ENCODE data around the gene ARF6. TPM values are rescaled to one million over a fixed set of nuclear protein-coding genes. Genes with fewer than 3 reads are reported as not detected.

ARF6 gene
- total RNA-seq (100 to 1,000 TPM in 1 of 5 experiments, 10 to 100 TPM in 4; 61.9 to 173 (median 77.6) TPM), polyA plus RNA-seq (100 to 1,000 TPM in 1 of 2 donors, 10 to 100 TPM in 1; 90.6 to 105 TPM), total RNA-seq (162 reads per million, percentile 91 among the genes with 10 or more reads in this experiment)

GRCh38 chr14:49892636-49893308 lies at the start of gene ARF6:
TSS of gene ARF6 (plus strand) at chr14:49893082. CDS start at chr14:49893737, 655 bp downstream.
- peaks cover 7 to 15% (median 10%) of the 10 kb centered on the region in 3 experiments for H3K36me3 ChIP-seq (ENCODE audit: control insufficient read depth in 2 of 3, insufficient read depth in 3 of 3, low read length in 3 of 3)
- POLR2A ChIA-PET, result interaction anchor here (0.6 to 4.5 kb wide), 38 partner anchors 11 to 224 kb away, joined by 3 to 62 read pairs (median 6); partner anchors contain the start of genes NEMF and VCPKMT
- Mint-ChIP-seq H3K4me1 (peaks cover 21 to 42% (median 40%) of the 10 kb centered on the region in 7 donors), H3K4me3 (peak within 1 kb of the TSS; percentile 95 to 100 (median 98)), H3K27me3 (no peaks in the 10 kb centered on the region), H3K27ac (peak within 1 kb of the TSS; percentile 98 to 100 (median 99)), H3K9me3 (peaks cover 0 to 4% (median 0%) of the 10 kb centered on the region in 11 donors), H3K36me3 (peaks cover 15 to 38% (median 34%) of the 10 kb centered on the region in 5 donors)
- ATAC-seq (peak; percentile 93), DNase-seq (peak; percentile 85 to 98 (median 89))
- H3K27me3 ChIP-seq (ENCODE audit: control insufficient read depth in 2 of 2, insufficient read depth in 2 of 2, low read length in 2 of 2), result no peaks in the 10 kb centered on the region
- intact Hi-C loops (cut with micrococcal nuclease), result loop anchor here (1.0 to 2.0 kb wide), 15 partner anchors 13 to 224 kb away; partner anchors contain the start of genes KLHDC2 (in 1 of the 2) and VCPKMT (in 1 of the 2)
- H3K4me1 ChIP-seq (ENCODE audit: control insufficient read depth in 2 of 2, insufficient read depth in 2 of 2, low read length in 2 of 2), result peaks cover 10 to 18% of the 10 kb centered on the region in 2 donors
- peak within 1 kb of the TSS; percentile 68 for H3K4me3 ChIP-seq (ENCODE audit: low read length)
- CTCF ChIA-PET, result interaction anchor here (0.6 to 2.2 kb wide), 10 partner anchors 12 to 333 kb away, joined by 3 to 16 read pairs (median 3); partner anchors contain the start of gene NEMF
- H3K9me3 ChIP-seq (ENCODE audit: control insufficient read depth in 2 of 3, low read length in 3 of 3), result no peaks in the 10 kb centered on the region
- H3K27ac ChIP-seq (ENCODE audit: low read depth, low read length), result peak within 1 kb of the TSS; percentile 97

GRCh38 chr14:49849213-49849847 lies 43.6 kb upstream of the ARF6 start:
- intact Hi-C loops (cut with micrococcal nuclease), result loop anchor here in 1 of 2 donors (5.0 kb wide), 1 partner anchor 37 kb away; no protein-coding TSS in a partner anchor

GRCh38 chr14:49851813-49852212 lies 41.1 kb upstream of the ARF6 start:
- H3K9me3 ChIP-seq (ENCODE audit: control insufficient read depth in 2 of 3, low read length in 3 of 3), result no peaks in the 10 kb centered on the region
- H3K4me1 Mint-ChIP-seq, result peaks cover 28 to 50% (median 43%) of the 10 kb centered on the region in 7 donors

More at GRCh38 chr14:49849213-49849847, 43.6 kb upstream of the ARF6 start:
- peaks cover 3 to 21% (median 5%) of the 10 kb centered on the region in 5 donors for H3K36me3 Mint-ChIP-seq
- DNase-seq (no peak), ATAC-seq (no peak)
- POLR2A ChIA-PET, result interaction anchor here (0.6 to 1.1 kb wide), 4 partner anchors 11 to 268 kb away, joined by 3 to 4 read pairs (median 3); no protein-coding TSS in a partner anchor
- Histone ChIP-seq H3K27me3 (ENCODE audit: control insufficient read depth in 2 of 2, insufficient read depth in 2 of 2, low read length in 2 of 2) (no peaks in the 10 kb centered on the region), H3K4me1 (ENCODE audit: control insufficient read depth in 2 of 2, insufficient read depth in 2 of 2, low read length in 2 of 2) (peaks cover 17 to 31% of the 10 kb centered on the region in 2 donors), H3K36me3 (ENCODE audit: control insufficient read depth in 2 of 3, insufficient read depth in 3 of 3, low read length in 3 of 3) (peaks cover 7 to 34% (median 14%) of the 10 kb centered on the region in 3 experiments), H3K4me3 (ENCODE audit: low read length) (no peak overlapping the region), H3K27ac (ENCODE audit: low read depth, low read length) (no peak overlapping the region), H3K9me3 (ENCODE audit: control insufficient read depth in 2 of 3, low read length in 3 of 3) (no peaks in the 10 kb centered on the region)
- H3K4me3 Mint-ChIP-seq, result peak overlapping the region in 5 of 10 donors; percentile 13 to 58 (median 29)
- peak overlapping the region in 7 of 9 donors; percentile 33 to 97 (median 76) for H3K27ac Mint-ChIP-seq
- H3K4me1 Mint-ChIP-seq, result peaks cover 28 to 56% (median 47%) of the 10 kb centered on the region in 7 donors
- no peaks in the 10 kb centered on the region for H3K27me3 Mint-ChIP-seq
- CTCF ChIA-PET, result interaction anchor here (0.6 kb wide), 2 partner anchors 87 to 291 kb away, joined by 3 read pairs; no protein-coding TSS in a partner anchor
- no peaks in the 10 kb centered on the region for H3K9me3 Mint-ChIP-seq

GRCh38 chr14:49852301-49853157 lies 40.4 kb upstream of the ARF6 start, which contains the start of gene NEMF:
TSS of gene NEMF (minus strand) at chr14:49852788. CDS start at chr14:49852753, 35 bp downstream.
- Histone ChIP-seq H3K4me1 (ENCODE audit: control insufficient read depth in 2 of 2, insufficient read depth in 2 of 2, low read length in 2 of 2) (peaks cover 17 to 31% of the 10 kb centered on the region in 2 donors), H3K36me3 (ENCODE audit: control insufficient read depth in 2 of 3, insufficient read depth in 3 of 3, low read length in 3 of 3) (peaks cover 5 to 14% (median 7%) of the 10 kb centered on the region in 3 experiments), H3K27me3 (ENCODE audit: control insufficient read depth in 2 of 2, insufficient read depth in 2 of 2, low read length in 2 of 2) (no peaks in the 10 kb centered on the region), H3K27ac (ENCODE audit: low read depth, low read length) (peak within 1 kb of the TSS; percentile 87), H3K9me3 (ENCODE audit: control insufficient read depth in 2 of 3, low read length in 3 of 3) (no peaks in the 10 kb centered on the region), H3K4me3 (ENCODE audit: low read length) (peak within 1 kb of the TSS; percentile 86)
- Mint-ChIP-seq H3K27me3 (no peaks in the 10 kb centered on the region), H3K36me3 (peaks cover 0 to 11% (median 5%) of the 10 kb centered on the region in 5 donors), H3K4me3 (peak within 1 kb of the TSS; percentile 93 to 100 (median 96)), H3K9me3 (peaks cover 0 to 2% (median 0%) of the 10 kb centered on the region in 11 donors), H3K4me1 (peaks cover 26 to 49% (median 43%) of the 10 kb centered on the region in 7 donors), H3K27ac (peak within 1 kb of the TSS; percentile 94 to 99 (median 97))
- peak; percentile 90 for ATAC-seq
- ChIA-PET POLR2A (interaction anchor here (0.6 to 5.2 kb wide), 36 partner anchors 10 to 460 kb away, joined by 3 to 133 read pairs (median 4); partner anchors contain the start of genes ARF6, DMAC2L, KLHDC2 and L2HGDH), CTCF (interaction anchor here (0.6 to 4.1 kb wide), 43 partner anchors 9 to 391 kb away, joined by 3 to 86 read pairs (median 4); partner anchors contain the start of genes ARF6, DNAAF2, LRR1 and MGAT2)
- peak; percentile 67 to 81 (median 78) for DNase-seq
- intact Hi-C loops (cut with micrococcal nuclease), result loop anchor here (1.0 to 5.0 kb wide), 17 partner anchors 9 to 680 kb away; partner anchors contain the start of genes MAP4K5 (in 2 of the 2), DMAC2L (in 1 of the 2), DNAAF2 (in 1 of the 2) and KLHDC1 (in 1 of the 2)

More at GRCh38 chr14:49851813-49852212, 41.1 kb upstream of the ARF6 start:
- H3K4me3 ChIP-seq (ENCODE audit: low read length), result peak overlapping the region; percentile 86
- peak overlapping the region; percentile 87 for H3K27ac ChIP-seq (ENCODE audit: low read depth, low read length)
- POLR2A ChIA-PET, result interaction anchor here (0.6 to 5.2 kb wide), 30 partner anchors 11 to 460 kb away, joined by 3 to 133 read pairs (median 6); partner anchors contain the start of genes ARF6, DMAC2L, KLHDC2 and L2HGDH
- peaks cover 5 to 14% (median 7%) of the 10 kb centered on the region in 3 experiments for H3K36me3 ChIP-seq (ENCODE audit: control insufficient read depth in 2 of 3, insufficient read depth in 3 of 3, low read length in 3 of 3)
- intact Hi-C loops (cut with micrococcal nuclease), result loop anchor here (1.0 to 5.0 kb wide), 9 partner anchors 21 to 461 kb away; partner anchors contain the start of genes DMAC2L (in 1 of the 2), DNAAF2 (in 1 of the 2), KLHDC1 (in 1 of the 2) and L2HGDH (in 1 of the 2)
- no peak for ATAC-seq
- H3K27me3 Mint-ChIP-seq, result no peaks in the 10 kb centered on the region
- H3K4me3 Mint-ChIP-seq, result peak overlapping the region; percentile 93 to 100 (median 96)
- H3K27ac Mint-ChIP-seq, result peak overlapping the region; percentile 94 to 99 (median 97)
- CTCF ChIA-PET, result interaction anchor here (0.6 to 4.1 kb wide), 32 partner anchors 9 to 294 kb away, joined by 3 to 86 read pairs (median 4); partner anchors contain the start of genes ARF6, DNAAF2, LRR1 and MGAT2
- no peak for DNase-seq
- H3K4me1 ChIP-seq (ENCODE audit: control insufficient read depth in 2 of 2, insufficient read depth in 2 of 2, low read length in 2 of 2), result peaks cover 17 to 31% of the 10 kb centered on the region in 2 donors
- H3K36me3 Mint-ChIP-seq, result peaks cover 0 to 11% (median 5%) of the 10 kb centered on the region in 5 donors
- H3K27me3 ChIP-seq (ENCODE audit: control insufficient read depth in 2 of 2, insufficient read depth in 2 of 2, low read length in 2 of 2), result no peaks in the 10 kb centered on the region
- H3K9me3 Mint-ChIP-seq, result peaks cover 0 to 2% (median 0%) of the 10 kb centered on the region in 11 donors

- CTCF ChIA-PET, result interaction anchor here (0.5 to 4.1 kb wide), 24 partner anchors 9 to 391 kb away, joined by 3 to 86 read pairs (median 4); partner anchors contain the start of genes RPS29 and VCPKMT
- Mint-ChIP-seq H3K36me3 (peaks cover 0 to 11% (median 5%) of the 10 kb centered on the region in 5 donors), H3K4me1 (peaks cover 24 to 49% (median 44%) of the 10 kb centered on the region in 7 donors), H3K27me3 (no peaks in the 10 kb centered on the region), H3K27ac (peak overlapping the region; percentile 94 to 99 (median 97)), H3K9me3 (peaks cover 0 to 2% (median 0%) of the 10 kb centered on the region in 11 donors), H3K4me3 (peak overlapping the region; percentile 93 to 100 (median 96))
- DNase-seq (no peak), ATAC-seq (peak; percentile 12)
- POLR2A ChIA-PET, result interaction anchor here (0.8 to 5.2 kb wide), 19 partner anchors 10 to 379 kb away, joined by 3 to 133 read pairs (median 9); partner anchors contain the start of genes ARF6, KLHDC2, MGAT2 and RPL36AL
- Histone ChIP-seq H3K4me3 (ENCODE audit: low read length) (peak overlapping the region; percentile 86), H3K27me3 (ENCODE audit: control insufficient read depth in 2 of 2, insufficient read depth in 2 of 2, low read length in 2 of 2) (no peaks in the 10 kb centered on the region), H3K4me1 (ENCODE audit: control insufficient read depth in 2 of 2, insufficient read depth in 2 of 2, low read length in 2 of 2) (peaks cover 17 to 31% of the 10 kb centered on the region in 2 donors), H3K36me3 (ENCODE audit: control insufficient read depth in 2 of 3, insufficient read depth in 3 of 3, low read length in 3 of 3) (peaks cover 5 to 14% (median 7%) of the 10 kb centered on the region in 3 experiments), H3K27ac (ENCODE audit: low read depth, low read length) (peak overlapping the region; percentile 87), H3K9me3 (ENCODE audit: control insufficient read depth in 2 of 3, low read length in 3 of 3) (no peaks in the 10 kb centered on the region)
- intact Hi-C loops (cut with micrococcal nuclease), result loop anchor here (1.0 to 5.0 kb wide), 16 partner anchors 8 to 679 kb away; partner anchors contain the start of genes MAP4K5 (in 2 of the 2), DMAC2L (in 1 of the 2), DNAAF2 (in 1 of the 2) and KLHDC1 (in 1 of the 2)
Observed at GRCh38 chr14:49853158-49853477, 39.8 kb upstream of the ARF6 start.

Data from naive thymus-derived CD4-positive, alpha-beta T cell (primary cell).